NB4 (cell line): Measurements from ENCODE around the gene B4GAT1.
A peak's percentile ranks its signal among the peaks of the same experiment; 100 is the strongest.

Source experiments
- DNase-seq: peaks from one replicate; pipeline ENCODE4 v3.0.0; 2010; ENCODE audit warnings: low read depth
- H3K4me3 ChIP-seq: one replicate; pipeline ENCODE4 v1.5.1; 2011; ENCODE audit warnings: mild to moderate bottlenecking, low read depth, low read length, moderate library complexity
- CTCF ChIP-seq: IDR thresholded peaks from one replicate; pipeline ENCODE4 v1.5.1; 2012; ENCODE audit warnings: low read depth, low read length
- MYC ChIP-seq: IDR thresholded peaks from 2 replicates; pipeline ENCODE4 v1.6.1; 2011; ENCODE audit warnings: low read depth, low read length
- POLR2A ChIP-seq: IDR thresholded peaks from 2 replicates; pipeline ENCODE4 v1.6.1; 2011; ENCODE audit warnings: mild to moderate bottlenecking; ENCODE audit not compliant: insufficient read length; ENCODE audit errors: extremely low read depth
- TF ChIP-seq, protein P1 (sequence below): IDR thresholded peaks from 2 replicates; pipeline ENCODE4 v1.6.1; 2011; ENCODE audit warnings: low read depth, low read length

B4GAT1 gene

GRCh38 chr11:66317723-66318599, 29.5 kb downstream of the B4GAT1 start:
- no peak for TF ChIP-seq POLR2A
- peak; percentile 88 for TF ChIP-seq MYC
- TF ChIP-seq, protein P1, sequence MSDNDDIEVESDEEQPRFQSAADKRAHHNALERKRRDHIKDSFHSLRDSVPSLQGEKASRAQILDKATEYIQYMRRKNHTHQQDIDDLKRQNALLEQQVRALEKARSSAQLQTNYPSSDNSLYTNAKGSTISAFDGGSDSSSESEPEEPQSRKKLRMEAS: peak; percentile 81
- DNase-seq: peak; percentile 100
- H3K4me3 ChIP-seq: peak overlapping the region; percentile 32

DNA sequence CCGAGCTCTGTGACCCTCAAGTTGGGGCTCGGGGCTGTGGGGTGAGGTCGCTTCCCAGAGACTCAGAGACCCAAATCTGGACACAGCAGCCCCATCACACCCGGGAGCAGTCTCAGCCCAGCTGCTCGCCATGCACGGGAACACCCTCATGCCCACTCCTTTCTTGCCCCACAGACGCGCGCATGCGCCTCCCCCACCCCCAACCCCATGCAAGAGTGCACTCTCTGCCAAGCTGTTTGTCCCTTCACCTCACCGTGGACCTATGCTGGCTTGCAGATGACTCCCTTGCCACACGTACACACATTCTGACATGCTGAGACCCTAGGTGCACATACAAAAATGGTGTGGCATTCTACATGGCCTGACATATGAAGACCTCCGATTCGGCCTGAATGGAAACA, 30.1 kb downstream of the B4GAT1 start:
- H3K4me3 ChIP-seq: peak overlapping the region; percentile 32
- TF ChIP-seq MYC: no peak
- TF ChIP-seq, protein P1: no peak
- peak; percentile 16 for TF ChIP-seq POLR2A
- TF ChIP-seq CTCF: no peak
- DNase-seq: peak; percentile 77

- TF ChIP-seq, protein P1: no peak
- TF ChIP-seq MYC (no peak), CTCF (no peak), POLR2A (no peak)
- DNase-seq: peak; percentile 87
- H3K4me3 ChIP-seq: peak within 1 kb of the TSS; percentile 32
These were observed 30.6 kb downstream of the B4GAT1 start, which contains the start of gene CD248 for GRCh38 chr11:66316849-66317251. Gene CD248, minus strand, starts transcription at chr11:66317044. Its CDS starts 17 bp downstream, at chr11:66317027.

- H3K4me3 ChIP-seq: no peak overlapping the region
- DNase-seq: no peak
- TF ChIP-seq, protein P1: no peak
- TF ChIP-seq CTCF (no peak), POLR2A (no peak), MYC (no peak)
These were observed 31.3 kb downstream of the B4GAT1 start for GRCh38 chr11:66315921-66316811.

DNA sequence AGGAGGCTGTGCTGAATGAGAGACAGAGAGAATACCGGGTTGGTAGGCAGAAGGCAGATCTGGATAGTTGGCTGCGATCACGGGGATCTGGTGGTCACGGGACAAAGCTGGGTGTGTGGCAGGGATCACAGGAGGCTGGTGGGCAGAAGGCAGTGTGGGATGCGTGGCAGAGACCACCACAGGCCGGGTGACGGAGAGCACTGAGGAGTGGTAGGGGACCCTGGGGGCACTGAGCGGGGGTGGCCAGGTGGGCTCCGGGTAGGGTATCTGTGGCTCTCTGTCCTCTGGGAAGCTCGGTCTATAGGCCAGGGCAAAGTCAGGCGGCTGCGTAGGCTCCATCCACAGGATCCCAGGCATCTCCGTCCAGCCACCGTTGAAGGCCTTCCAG, 31.9 kb downstream of the B4GAT1 start:
- TF ChIP-seq, protein P1: no peak
- TF ChIP-seq POLR2A: no peak
- no peak for TF ChIP-seq MYC
- no peak for TF ChIP-seq CTCF
- DNase-seq: no peak
- H3K4me3 ChIP-seq: no peak overlapping the region
